ENCODE results near the gene BCL2L13.
"Not testable (repeated sequence)": the region's sequence is repeated elsewhere in the genome, so short reads cannot be mapped to it uniquely, and the experiment has no call there.

Gene BCL2L13

DNA sequence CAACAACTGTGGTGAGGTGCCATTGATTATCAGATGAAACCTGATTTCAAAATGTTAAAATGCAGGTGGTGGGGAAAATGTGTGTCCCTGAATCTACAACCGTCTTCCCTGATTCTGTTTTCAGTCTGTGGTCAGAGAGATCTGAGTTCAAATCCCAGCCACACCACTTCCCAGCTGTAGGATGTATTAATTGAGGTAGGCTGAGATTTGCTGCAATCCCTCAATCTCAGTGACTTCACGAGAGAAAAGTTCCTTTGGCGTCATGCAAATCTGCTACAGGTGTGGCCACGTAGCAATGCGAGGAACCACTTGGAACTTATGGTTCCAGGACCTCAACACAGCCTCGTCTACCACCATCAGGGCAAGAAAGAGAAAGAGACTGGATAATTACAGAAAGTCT, 56.2 kb downstream of the BCL2L13 start:
- DNase-seq (ENCODE audit: low read depth, low spot score) = no peak

DNA sequence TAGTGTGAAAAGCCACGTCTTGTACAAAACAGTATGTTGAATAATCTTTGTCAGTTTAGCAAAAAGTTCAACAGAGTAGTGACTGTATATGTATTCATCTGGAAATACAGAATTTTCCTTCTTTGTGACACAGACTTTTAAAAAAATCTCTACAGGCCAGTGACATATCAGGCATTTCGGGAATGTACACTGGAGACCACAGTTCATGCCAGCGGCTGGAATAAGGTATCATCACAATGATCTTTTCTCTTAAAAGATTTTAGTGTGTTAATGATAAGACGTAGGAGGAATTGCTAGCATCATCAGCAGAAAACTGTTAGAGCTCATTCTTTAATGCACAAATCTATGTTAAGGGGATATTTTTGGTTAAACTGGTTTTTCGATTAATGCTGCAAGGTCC, 57.4 kb downstream of the BCL2L13 start:
- DNase-seq (ENCODE audit: low read depth, low spot score) = peak; percentile 8

DNA sequence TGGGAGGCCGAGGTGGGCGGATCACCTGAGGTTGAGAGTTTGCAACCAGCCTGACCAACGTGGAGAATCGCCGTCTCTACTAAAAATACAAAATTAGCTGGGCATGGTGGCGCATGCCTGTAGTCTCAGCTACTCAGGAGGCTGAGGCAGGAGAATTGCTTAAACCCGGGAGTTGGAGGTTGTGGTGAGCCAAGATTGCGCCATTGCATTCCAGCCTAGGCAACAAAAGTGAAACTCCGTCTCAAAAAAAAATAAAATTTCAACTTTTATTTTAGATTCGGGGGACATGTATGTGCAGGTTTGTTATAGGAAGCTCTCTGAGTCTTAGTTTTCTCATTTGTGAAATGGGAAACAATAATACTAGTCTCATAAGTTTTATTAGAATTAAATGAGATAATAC, 58.6 kb downstream of the BCL2L13 start:
- DNase-seq (ENCODE audit: low read depth, low spot score) = not testable (repeated sequence)

DNA sequence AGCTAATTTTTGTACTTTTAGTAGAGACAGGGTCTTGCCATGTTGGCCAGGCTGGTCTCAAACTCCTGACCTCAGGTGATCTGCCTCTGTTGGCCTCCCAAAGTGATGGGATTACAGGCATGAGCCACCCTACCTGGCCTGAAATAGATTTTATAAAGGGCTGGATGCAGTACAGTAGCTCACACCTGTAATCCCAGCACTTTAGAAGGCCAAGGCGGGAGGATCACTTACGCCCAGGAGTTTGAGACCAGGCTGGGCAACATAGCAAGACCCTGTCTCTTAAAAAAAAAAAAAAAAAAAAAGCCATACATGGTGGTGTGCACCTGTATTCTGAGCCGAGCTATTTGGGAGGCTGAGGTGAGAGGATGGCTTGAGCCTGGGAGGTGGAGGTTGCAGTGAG, 59.7 kb downstream of the BCL2L13 start:
- not testable (repeated sequence) for DNase-seq (ENCODE audit: low read depth, low spot score)

DNA sequence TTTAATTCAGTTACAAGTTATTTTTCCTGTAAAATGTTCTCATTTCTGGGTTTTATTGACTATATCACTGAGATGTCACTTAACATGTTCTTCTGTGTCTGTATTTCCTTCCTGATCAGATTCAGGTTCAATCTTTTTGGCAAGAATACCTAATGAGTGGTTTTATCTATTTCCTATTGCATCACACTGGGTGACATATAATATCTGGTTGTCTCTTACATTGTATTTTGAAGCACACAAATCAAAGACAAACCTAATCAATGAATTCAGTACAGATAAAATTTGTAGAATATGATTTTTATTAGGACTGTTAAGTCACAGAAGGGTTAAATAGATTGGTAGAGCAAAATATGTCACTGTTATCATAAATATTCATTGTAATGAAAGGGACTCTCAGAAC, 60.4 kb downstream of the BCL2L13 start:
- DNase-seq (ENCODE audit: low read depth, low spot score) = no peak

DNA sequence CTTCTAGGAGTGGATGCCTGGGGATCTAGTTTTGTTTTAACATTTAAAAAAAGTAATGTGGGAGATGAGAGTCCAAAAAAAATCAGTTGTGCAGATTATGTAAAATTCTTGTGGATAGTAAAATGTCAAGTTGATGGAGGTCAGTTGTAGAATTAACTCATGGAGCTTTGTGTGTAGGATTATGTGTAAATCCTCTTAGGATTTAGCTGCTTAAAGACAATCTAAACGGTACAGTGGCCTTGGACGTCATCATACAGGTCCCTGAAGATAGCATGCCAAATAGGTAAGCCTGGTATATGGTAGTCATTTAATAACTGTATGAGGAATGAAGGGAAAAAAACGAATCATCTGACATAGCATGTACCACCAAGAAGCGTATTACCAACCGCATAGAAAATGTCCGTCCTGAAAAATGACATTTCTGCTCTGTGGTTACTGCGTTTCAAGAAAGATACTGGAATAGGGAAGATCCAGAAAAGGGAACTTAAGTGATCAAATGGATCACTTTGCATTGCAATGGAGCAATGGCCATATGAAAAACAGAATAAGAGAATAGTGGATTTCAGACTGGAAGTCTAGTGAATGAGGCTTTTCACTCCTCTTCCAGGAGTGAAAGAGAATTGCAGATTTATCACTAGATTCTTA, 61.3 kb downstream of the BCL2L13 start:
- no peak for DNase-seq (ENCODE audit: low read depth, low spot score)

DNA sequence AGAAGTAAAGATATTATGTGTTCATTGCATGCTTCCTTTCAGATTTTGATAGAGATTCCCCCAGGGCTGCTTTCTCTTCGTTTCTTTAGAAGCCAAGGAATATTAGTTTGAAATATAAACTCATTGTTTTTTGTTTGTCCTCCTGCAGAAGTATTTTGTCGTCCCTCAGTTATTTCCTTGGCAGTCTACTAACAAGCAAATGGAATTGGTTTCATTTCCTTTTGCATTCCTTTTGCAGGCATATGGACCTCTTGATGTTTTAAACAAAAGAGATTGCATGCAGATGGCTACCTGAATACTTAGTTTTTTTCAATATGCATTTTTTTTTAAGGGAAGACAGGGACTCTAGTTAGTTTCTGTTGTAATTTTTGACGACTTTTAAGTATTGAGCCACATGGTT, 62.2 kb downstream of the BCL2L13 start:
- DNase-seq (ENCODE audit: low read depth, low spot score) = peak; percentile 6

DNA sequence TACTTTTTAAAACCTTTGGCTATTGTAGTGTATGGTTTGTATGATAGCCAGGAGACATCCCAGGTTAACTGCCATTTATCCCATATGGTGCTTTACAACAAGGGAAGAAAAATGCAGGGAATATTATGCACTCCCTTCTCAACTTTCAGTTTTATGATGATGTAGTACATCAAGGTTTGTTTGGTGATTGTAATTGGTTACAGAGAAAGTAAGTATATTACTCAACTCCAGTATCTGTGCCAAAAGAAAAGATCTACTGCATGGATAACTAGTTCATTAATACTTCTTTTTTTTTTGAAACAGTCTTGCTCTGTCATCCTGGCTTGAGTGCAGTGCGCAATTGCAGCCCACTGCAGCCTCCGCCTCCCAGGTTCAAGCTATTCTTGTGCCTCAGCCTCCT, 65.3 kb downstream of the BCL2L13 start:
- DNase-seq (ENCODE audit: low read depth, low spot score) = no peak

DNA sequence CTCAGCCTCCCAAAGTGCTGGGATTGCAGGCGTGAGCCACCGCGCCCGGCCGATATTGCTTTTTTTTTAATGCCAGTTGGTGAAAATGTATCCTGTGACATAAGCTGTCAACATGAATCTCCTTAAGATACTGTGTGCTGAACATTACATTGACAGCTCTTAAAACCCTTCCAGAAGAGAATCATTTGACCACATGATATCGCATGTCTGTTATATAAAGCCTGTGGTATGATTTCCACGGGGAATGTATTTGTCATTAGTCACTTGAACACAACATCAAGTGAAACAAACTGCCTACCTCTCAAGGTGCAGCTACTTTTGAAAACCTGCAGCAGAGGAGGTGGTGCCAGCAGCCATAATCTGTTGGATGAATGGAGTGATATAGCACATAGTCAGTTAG, 67.0 kb downstream of the BCL2L13 start:
- DNase-seq (ENCODE audit: low read depth, low spot score) = no peak

DNA sequence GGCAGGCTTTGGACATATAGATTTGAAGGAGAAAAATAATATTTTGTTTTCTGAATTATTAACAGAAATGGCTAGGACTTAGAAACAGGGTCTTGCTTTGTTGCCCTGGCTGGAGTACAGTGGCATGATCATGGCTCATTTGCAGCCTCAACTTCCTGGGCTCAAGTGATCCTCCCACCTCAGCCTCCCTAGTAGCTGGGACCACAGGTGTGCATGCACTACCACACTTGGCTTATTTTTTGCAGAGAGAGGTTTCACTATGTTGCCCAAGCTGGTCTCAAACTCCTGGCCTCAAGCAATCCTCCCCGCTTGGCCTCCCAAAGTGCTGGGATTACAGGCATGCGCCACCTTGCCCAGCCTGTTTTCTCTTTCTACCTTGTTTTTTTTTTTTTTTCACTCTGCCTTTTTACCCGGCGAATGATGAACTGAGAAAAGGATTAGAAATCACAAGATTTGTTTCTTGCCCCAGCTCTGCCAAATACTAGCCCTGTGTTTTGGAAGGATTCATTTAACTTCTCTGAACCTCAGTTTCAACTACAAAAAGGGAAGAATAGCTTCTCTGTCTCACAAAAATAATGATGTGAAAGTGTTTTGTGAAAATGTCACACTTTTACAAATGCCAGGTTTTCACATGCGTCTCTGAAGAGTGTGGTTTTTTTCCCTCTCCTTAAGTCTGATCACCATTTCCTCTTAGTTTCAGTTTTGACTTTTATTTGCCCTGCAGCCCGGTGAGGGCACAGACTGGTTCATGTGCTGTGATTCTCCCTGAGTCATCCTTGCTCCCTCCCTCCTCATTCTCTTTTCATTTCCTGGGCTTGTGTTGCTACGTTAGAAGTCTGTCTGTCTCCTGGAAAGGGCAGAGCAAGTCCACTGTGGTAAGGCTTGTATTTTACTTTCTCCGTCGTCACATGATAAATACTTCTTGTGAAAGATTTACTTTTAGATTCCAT, 67.7 kb downstream of the BCL2L13 start:
- peak; percentile 91 for DNase-seq (ENCODE audit: low read depth, low spot score)

DNA sequence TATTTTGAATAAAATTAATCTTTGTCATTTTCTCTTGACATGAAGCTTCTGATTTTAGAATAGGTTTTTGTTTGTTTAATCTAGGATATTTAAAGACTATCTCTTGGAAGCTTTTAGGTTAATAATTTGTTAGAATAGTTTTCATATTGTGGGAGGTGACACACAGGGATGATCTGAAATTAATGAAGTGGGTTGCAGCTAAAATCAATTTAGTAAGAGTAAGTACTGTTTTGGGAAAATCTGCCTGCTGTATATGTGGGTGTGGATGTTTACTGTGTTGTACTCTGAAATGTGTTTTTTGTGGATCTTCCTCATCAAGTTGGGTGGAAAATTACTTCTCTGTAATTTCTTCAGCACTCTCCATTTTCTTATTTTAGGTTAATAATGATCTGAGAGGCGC, 68.4 kb downstream of the BCL2L13 start:
- DNase-seq (ENCODE audit: low read depth, low spot score) = peak; percentile 15

DNA sequence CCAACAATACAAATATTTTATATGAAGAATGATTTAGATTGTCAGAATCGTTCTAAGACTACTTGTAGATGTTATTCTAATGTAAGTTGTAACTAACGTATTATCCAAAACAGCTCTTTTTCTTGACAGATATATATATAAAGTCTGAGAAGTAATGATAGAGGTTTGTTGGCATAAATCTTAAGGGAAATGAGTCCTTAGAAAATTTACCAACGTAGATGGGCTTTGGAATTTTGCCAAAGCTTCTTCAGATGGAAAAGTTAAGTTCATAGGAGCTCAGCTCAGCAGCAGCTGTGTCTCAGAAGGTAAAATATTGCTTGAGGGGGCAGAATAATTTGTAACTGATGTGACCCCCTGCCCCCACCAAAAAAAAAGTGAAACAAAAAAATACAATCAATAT, 69.0 kb downstream of the BCL2L13 start:
- DNase-seq (ENCODE audit: low read depth, low spot score) = peak; percentile 32

DNA sequence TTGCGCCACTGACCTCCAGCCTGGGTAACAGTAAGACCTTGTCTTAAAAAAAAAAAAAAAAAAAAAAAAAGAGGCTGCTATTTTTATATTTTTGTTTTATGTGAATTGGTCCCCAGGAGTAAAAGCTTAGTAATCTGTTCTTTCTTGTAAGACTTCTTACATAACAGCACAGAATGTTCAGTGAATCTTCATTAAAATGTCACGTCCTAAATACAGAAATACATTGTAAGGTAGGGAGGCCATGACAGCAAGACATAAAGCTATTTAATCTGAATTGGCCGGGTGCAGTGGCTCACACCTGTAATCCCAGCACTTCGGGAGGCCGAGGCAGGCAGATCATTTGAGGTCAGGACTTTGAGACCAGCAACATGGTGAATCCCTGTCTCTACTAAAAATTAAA, 71.5 kb downstream of the BCL2L13 start:
- no peak for DNase-seq (ENCODE audit: low read depth, low spot score)

DNA sequence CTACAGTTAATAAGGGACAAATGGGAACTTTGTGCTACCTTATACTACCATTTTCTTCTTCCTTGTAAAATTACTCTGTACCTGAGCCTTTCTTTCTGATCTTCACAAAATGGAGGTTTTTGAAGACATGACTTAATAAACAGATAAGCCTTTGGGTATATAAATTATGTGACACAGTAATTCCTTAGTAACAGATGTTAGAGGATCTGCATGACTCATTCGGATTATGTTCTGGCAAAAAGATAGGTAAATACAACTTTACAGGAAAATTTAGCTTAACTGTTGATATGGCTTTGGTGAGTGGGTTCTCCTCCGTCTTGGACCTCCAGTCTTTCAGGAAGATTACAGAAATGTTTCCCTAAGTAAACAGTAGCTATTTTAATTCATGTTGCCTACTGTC, 73.9 kb downstream of the BCL2L13 start:
- DNase-seq (ENCODE audit: low read depth, low spot score) = no peak

DNA sequence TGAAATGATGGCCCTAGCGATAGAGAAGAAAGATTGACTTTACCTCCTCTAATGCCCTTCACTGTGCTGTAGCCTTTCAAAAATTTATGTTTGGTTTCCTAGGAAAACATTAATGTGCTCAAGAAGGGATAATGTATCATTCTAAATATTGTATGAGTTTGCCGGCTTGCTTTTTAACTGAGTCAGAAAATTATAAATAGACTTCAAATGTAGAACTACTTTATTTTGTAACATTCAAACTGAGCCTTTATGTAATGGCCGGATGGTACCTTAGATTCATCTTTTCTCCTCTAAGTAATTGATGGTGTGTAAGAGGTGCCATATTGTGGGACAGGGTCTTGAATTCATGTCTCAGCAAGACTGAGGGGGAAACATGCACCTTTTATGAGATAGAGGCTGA, 78.0 kb downstream of the BCL2L13 start:
- DNase-seq (ENCODE audit: low read depth, low spot score) = no peak

DNA sequence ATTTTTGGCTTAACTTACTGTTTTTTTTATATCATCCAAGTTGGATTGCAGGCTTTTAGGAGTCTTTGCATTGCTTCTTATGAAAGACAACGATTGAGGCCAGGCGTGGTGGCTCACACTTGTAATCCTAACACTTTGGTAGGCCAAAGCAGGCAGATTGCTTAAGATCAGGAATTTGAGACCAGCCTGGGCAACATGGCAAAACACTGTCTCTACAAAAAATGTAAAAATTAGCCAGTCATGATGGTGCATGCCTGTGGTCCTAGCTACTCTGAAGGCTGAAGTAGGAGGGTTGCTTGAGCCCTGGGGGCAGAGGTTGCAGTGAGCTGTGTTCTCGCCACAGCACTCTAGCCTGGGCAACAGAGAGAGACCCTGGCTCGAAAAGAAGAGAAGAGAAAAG, 79.2 kb downstream of the BCL2L13 start:
- DNase-seq (ENCODE audit: low read depth, low spot score) = peak; percentile 31

DNA sequence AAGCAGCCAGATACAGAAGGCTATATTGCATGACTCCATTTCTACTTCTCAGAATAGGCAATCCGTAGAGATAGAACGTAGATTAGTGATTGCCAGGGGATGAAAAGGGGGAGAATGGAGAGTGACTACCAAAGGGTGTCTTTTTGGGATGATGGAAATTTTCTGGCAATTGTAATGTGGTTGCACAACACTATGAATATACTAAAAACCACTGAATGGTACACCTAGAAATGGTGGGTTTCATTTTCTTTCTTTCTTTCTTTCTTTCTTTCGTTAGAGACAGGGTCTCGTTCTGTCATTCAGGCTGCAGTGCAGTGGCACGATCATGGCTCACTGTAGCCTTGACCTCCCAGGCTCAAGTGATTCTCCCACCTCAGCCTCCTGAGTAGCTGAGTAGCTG, 81.4 kb downstream of the BCL2L13 start:
- no peak for DNase-seq (ENCODE audit: low read depth, low spot score)

DNA sequence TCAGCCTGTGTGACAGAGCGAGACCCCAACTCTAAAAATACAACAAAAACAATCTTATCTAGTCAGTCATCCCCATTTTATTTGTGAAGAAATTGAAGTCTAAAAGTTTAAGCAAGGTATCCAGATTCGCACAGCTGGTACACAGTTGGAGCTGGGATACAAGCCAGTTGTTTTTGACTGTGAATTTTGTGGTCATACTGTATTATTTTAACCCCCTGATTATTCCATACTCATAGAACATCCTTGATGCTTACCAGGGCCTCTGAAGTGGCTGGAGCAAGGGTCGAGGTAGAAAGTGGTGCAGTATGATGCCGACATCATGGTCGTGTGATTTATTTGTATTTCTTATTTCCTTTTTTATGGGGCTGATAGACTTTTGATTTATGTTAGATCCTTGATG, 85.7 kb downstream of the BCL2L13 start:
- DNase-seq (ENCODE audit: low read depth, low spot score) = no peak

DNA sequence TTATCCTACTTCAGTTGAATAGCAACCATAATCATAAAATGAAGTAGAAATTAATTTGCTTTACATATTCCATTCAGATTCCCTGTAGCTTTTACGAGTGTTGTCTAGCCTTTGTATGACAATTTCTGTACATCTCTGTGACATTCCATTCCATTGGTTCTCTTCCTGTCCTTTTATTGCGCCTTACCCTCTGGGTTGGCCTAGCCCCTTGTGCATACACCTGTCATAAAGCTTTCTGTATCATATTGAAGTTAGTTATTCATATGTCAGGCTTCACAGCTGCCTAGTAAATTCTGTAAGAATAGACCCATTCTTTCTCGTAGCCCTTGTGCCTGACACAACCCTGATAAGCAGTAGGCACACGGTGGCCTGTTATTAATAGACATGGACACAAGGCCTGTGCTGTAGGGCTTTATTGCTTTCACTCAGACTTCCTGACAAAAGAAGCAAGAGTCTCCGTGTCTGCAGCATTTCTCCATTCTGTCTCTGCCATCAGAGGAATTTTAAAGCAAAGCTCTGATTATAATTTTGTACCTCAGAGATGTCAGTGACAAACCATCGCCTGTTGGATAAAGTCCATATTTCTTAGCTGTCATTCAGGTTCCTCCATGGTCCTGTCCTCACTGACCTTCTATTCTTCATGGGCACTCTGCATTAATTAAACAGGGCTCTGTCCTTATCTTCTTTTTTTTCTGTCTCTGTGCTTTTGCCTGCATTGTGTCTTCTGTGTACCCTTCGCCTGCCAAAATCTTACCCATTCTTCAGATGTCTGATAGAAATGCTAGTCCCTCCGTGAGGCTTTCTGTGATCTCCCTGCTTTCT, 86.3 kb downstream of the BCL2L13 start:
- no peak for DNase-seq (ENCODE audit: low read depth, low spot score)

DNA sequence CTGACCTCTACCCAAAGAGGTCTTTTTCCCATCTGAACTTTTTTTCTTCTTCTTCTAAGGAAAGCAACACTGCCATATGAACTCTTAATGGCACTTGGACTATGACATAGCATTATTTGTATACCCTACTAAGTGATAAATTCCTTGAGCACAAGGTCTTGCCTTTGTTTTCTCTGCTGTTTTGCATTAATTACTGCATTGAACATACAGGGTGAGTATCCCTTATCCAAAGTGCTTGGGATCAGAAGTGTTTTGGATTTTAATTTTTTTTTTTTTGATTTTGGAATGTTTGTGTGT, 86.9 kb downstream of the BCL2L13 start:
- no peak for DNase-seq (ENCODE audit: low read depth, low spot score)

DNA sequence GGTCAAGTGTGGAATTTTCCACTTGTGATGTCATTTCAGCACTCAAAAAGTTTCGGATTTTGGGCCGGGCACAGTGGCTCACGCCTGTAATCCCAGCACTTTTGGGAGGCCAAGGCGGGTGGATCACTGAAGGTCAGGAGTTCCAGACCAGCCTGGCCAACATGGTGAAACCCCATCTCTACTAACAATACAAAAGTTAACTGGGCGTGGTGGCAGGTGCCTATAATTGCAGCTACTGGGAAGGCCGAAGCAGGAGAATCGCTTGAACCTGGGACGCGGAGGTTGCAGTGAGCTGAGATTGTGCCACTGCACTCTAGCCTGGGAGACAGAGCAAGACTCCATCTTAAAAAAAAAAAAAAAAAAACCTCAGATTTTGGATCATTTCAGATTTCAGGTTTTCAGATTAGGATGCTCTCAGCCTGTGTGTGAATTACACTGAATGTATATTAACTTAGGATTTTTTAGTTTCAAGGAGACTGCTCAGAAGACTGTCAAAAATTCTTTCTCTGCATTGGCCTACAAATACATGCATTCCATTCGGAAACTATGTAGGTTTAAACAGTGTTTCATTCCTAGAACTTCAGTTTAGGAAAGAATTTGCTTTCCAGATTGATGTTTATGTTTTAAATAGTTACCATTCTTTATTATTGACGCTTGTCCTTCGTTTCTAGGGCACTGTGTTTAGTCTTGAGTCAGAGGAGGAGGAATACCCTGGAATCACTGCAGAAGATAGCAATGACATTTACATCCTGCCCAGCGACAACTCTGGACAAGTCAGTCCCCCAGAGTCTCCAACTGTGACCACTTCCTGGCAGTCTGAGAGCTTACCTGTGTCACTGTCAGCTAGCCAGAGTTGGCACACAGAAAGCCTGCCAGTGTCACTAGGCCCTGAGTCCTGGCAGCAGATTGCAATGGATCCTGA, 87.7 kb downstream of the BCL2L13 start:
- DNase-seq (ENCODE audit: low read depth, low spot score) = peak; percentile 55

Measured in astrocyte of the hippocampus (primary cell).